HG03521 (cell line): ENCODE results near the gene HMCN2.

ENCODE experiments used
- ATAC-seq: cut with Tn5 transposase; IDR thresholded peaks from one replicate; pipeline ENCODE4 v1.9.1; 2021; ENCODE audit warnings: mild to moderate bottlenecking, moderate library complexity; ENCODE audit not compliant: unreplicated experiment

The HMCN2 gene

DNA sequence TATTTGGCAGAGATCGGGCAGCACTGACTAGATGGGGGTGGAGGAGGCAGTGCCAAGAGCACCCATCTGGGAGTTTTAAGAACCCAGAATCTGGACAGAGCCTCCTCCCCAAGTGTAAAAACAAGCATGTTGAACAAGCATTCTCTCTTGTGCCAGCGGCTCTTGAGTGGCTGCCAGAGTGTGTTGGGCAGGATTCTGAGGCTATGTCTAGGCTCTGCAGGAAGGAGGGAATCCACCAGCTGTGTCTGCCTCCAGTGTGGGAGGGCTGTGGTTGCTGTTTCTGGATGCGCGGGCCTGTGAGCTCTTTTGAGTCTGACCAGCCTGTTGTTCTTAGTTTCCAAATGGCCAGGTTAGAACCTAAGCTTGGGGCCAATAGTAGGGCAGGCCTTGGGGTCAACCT is 39.8 kb downstream of the HMCN2 start:
- no peak for ATAC-seq

DNA sequence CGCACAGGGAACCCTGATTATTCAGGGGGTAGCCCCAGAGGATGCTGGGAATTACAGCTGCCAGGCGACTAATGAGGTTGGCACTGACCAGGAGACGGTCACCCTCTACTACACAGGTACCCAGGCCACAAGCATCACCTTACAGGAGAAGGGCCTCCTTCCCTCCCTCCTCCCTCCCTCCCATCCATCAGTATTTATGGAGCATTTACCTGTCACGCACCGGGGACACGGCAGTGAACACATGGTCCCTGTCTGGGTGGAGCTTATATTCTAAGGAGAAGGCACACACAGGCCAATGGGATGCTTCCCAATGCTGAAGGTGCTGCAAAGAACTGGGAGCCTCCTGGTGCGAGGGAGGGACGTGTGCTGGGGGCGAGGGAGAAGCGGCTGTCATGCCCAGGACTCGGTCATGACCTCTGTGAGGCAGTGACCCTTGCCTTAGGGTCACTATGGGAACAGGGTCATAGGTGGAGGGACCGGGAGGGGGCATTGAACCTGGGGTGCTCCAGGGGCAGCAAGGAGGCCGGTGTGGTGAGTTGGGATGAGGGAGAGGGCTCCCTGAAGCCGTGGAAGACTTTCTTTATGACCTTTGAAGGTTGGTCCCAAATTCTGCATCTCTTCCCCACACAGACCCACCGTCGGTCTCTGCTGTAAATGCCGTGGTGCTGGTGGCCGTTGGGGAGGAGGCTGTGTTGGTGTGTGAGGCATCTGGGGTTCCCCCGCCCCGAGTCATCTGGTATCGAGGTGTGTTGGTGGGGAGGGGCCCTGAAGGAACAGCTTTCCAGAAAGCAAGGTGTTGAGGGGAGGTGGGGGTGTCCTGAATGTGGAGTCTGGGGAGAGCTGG is 41.5 kb downstream of the HMCN2 start:
- ATAC-seq: no peak

DNA sequence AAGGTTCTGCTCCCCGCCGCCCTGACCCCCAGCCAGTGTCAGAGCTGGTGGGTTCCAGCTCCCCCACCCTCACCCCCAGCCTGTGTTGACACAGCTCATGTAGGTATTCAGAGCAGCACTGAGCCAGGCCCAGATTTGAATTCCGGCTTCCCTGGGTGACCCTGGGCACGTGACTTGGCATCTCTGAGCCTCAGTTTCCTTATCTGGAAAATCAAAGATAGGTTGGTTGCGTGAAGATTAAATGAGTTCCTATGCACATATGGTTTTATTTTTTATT is 42.0 kb downstream of the HMCN2 start:
- no peak for ATAC-seq

DNA sequence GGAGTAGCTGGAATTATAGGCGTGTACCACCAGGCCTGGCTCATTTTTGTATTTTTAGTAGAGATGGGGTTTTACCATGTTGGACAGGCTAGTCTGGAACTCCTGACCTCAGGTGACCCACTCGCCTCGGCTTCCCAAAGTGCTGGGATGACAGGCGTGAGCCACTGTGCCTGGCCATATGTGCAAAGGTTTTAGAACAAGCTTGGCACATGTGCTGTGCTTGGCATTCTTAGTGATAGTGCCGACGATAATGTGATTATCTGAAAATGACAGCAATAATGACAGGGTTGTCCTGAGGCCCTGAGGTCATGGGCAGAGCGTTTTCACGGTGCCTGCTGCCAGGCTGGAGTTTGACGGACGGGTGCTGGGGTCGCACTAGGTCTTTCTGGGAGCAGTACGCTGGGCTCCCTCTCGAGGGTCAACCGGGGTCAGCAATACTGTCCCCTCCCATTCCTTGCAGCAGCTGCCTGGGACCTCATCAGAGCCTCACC is 42.6 kb downstream of the HMCN2 start:
- no peak for ATAC-seq

DNA sequence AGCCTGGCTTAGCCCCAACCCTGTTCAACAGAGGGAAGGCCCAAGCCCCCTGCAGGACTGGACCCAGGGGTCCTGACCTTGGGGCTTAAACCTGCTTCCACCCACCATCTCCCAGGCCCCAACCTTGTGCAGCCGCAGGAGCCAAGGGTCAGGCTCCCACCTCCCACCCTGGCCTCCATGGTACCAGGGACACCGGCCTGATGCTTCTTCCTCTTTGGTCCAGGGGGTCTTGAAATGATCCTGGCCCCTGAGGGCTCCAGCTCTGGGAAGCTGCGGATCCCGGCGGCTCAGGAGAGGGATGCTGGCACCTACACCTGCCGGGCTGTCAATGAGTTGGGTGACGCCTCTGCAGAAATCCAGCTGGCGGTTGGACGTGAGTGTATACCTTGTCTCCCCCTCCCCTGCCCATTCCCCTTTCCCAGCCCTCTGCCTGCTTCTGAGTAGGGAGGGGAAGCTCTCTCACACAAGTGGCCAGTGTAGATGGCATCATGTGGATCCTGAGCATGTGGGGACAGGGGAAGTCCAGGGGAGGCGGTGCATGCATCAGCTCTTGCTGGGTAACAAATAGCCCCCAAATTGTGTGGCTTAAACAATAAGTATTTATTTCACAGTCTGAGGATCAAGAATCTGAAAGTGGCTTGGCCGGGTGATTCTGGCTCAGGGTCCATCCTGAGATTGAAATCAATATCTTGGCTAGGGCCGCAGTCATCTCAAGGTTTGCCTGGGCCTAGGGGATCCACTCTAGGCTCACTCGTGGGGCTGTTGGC is 44.3 kb downstream of the HMCN2 start:
- no peak for ATAC-seq

DNA sequence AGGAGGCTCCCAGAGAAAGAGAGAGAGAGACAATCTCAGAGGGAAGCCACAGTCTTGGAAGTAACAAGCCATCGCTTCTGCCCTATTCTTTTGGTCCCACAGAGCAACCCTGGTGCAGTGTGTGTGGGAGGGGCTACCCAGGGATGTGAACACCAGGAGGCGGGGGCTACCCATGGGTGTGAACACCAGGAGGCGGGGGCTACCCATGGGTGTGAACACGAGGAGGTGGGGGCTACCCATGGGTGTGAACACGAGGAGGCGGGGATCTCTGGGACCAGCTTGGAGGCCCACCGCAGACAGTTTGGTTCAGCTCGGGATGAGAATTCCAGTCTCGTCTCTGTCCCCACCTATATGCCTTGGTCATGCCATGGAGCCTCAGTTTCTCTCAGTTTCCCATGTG is 44.9 kb downstream of the HMCN2 start:
- no peak for ATAC-seq

DNA sequence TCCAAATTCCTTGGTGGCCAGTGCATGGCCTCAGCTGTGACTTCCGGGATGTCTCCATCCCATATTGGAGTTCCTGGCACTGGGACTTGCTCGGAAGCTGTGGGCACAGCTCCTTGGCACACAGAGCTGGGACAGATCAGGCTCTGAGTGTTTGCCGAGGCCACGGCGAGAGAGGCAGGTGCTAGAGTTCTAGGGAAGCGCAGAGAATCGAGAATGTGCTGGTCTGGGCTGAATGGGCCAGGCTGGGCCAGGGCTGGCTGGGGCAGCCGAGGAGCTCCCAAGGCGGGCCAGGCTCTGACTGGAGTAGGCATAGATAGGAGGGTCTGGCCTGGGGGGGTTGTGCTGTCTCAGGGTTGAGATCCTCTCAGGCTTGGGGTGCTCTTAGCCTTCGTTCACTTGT is 45.4 kb downstream of the HMCN2 start:
- no peak for ATAC-seq

DNA sequence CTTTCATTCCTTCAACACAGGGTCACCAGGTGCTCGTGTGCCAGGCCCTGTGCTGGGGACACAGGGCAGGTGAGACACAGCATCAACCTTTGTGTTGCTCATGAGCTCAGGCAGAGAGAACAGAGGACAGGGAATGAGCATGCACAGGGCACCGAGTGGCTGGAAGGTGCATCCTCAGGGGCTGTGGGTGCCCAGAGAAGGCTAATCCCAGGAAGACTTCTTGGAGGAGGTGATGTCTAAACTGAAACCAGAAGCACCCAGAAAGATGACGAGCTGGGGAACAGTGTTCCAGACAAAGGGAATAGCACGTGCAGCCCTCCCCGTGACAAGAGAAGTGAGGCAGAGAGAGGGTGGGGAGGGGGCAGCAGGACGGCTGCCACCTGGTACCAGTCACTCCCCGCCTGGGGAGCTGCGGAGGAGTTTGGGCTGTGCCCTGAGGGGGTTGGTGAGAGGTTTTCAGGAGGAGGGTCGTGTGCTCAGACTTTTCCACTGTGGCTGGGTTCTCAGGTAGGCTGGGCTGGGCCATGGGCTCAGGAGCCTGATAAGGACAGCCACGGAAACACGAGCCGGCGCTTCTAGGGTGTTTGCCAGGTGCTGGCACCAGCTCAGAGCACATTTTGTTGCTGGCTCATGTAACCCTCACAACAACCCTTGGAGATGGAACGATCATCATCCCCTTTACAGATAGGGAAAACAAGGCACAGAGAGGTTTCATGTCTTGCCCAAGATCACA is 46.0 kb downstream of the HMCN2 start:
- no peak for ATAC-seq

DNA sequence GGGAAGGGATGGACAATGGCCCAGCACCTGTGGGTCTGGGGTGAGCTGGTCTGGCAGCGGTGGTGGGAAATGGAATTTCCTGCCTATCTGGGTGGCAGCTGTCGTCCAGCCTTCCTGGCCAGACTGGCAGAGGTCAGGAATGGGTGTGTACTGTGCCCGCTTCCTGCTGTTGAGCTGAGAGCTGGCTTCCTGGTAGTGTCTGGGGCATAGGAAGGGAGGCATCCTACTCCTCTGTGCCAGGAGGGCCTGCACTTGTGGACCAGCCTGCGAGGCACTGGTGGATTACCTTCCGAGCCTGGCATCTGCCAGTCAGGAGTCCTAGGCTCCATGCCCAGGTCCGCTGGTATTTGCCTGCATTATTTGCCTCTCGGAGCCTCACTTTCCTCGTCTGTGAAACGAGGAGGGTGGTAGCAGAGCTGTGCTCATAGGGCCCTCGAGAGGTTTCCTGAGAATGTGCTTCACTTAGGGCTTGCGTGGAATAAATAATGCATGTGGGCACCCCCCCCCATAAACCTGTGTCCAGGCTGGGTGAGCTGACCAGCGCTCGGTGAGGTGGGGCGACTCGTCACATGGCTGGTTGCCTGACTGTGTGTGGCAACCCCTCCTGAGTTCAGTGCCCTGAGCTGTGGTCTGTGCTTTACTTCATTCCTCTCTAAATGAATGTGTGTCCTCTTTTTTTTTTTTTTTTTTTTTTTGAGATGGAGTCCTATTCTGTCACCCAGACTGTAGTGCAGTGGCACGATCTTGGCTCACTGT is 47.7 kb downstream of the HMCN2 start:
- no peak for ATAC-seq

DNA sequence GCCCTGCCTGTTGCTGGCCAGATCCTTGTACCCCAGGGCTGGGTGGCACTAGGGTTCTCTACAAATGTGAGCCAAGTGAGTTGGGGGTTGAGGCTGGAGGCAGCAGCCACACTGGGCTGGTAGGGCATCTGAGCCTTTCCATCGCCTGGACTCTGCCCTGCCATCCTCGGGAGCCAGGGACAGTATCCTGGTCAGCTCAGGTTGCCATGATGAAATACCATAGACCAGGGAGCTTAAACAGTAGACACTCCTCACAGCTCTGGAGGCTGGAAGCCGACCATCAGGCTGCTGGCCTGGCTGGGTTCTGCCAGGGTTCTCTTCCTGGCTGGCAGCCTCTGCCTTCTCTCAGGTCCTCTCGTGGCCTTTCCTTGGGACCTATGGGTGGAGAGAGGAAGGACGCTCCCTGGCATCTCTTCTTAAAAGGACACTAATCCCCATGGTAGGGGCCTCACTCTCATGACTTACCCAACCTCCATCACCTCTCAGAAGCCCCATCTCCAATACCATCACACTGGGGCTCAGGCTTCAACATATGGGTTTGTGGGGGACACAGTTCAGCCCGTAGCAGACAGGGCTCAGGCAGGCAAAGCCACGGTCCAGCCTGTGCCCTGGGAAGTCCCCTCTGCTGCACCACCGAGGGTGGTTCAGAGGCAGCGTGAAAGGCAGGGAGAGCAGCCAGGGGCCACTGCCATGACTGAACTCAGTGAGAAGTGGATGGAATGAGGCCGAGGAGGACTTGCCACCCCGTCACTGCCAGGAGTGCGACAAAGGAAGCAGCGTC is 50.1 kb downstream of the HMCN2 start:
- ATAC-seq: no peak

DNA sequence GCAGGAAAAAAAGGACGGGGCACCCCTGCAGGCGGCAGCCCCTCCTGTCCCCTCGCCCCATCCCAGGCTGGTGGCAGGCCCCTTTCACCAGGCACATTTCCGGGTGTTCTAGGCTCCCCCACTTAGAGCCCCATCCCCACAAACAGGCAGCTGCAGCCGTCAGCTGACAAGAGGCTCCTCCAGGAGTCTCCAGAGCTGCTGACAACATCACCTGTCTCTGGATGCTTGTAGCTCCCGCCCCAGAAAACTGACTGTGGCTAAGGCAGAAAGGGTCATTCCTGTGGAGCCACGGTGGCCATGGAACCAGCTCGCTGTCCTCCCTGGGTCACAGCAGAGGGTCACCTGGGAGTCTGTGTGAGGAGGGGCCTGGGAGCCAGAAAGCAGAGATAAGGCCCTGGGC is 50.9 kb downstream of the HMCN2 start:
- no peak for ATAC-seq

DNA sequence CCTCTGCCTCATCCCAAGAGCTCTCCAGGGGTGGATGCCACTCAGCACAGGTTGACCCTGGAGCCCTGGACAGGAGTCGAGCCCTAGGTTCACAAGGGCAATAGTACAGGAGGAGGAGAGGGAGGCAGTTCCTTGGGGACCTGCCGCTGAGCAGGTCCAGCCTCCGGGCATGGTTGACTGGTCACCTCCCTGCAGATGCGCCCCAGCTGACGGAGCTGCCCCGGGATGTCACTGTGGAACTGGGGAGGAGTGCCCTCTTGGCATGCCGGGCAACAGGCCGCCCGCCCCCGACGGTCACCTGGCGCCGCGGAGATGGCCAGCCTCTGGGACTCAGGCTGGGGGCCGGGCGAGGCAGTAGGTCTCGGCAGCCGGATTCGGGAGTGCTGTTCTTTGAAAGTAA is 53.7 kb downstream of the HMCN2 start:
- ATAC-seq: no peak

DNA sequence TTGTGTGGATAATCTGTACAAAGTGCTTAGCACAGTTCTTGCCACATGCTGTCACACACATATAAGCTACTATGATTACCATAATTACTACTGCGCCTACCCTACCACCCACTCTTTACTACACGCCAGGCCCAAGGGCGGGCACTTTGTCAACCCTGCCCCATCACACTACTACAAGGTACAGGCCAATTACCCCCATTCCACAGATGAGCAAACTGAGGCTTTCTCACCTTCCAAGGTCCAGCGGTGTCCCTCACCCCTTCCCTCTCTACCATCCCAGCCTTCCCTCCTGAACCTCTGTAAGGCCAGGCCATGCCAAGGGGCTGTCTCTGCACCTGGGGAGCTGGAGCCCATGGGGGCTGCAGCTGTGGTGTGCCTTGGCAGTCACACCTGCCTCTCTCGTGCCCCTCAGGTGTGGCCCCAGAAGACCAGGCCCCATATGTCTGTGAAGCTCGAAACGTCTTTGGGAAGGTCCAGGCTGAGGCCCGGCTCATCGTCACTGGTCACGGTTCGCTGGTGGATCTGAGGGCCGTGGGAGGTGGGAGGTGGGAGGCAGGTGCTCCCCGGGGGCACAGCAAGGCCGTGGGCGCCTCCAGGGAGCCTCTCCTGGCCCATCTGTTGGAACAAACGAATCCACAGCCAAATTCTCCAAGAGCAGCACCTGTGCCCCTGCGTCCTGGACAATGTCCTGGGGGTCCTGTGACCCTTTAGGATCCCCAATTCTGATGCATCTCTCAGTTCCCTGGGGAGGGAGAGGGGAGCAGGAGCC is 54.6 kb downstream of the HMCN2 start:
- no peak for ATAC-seq

DNA sequence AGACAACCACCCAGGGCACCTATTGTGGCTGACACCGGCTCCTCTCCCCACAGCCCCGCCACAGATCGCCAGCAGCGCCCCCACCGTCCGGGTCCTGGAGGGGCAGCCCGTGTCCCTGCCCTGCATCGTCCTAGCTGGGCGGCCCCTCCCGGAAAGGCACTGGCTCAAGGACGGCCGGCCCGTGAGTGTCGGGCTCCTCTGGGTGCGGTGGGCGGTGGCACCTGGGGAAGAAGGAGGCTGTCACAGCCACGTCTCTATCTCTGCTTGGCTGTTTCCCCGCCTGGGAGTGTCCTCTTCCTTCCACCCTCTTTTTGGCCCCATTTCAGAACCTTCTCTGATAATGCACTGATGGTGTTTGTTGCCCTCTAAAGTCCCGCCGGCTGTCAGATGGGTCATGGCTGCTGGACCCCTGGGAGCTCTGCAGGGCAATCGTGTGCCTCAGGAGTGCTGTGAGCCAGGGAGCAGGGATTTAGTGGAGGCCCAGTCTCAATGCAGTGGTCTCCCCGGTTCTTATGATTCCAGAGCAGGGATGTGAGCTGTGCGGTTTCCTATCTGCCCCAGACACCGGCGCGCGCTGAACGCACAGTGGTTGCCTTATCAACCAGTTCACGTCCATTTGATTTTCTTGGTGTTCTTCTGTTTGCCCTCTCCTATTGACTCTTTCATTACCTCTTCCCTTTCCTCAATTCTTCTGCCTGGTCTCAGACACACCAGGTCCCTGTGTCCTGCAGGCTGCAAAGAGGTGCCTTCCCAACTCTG is 55.3 kb downstream of the HMCN2 start:
- ATAC-seq: no peak

DNA sequence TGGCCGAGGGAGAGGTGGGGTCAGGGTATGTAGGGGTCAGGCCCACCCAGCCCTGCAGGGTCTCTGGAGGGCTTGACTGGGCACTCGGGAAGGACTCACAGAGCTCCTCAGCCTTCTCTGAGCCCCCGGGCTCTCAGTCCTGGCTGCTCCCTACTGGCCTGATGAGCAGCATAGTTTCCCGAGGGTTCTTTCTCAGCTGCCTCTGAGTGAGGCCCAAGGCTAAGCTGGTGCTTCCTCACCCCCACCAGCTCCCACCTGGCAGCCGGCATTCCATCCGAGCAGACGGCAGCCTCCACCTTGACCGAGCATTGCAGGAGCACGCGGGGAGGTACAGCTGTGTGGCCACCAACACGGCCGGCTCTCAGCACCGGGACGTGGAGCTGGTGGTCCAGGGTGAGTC is 56.0 kb downstream of the HMCN2 start:
- ATAC-seq: no peak

DNA sequence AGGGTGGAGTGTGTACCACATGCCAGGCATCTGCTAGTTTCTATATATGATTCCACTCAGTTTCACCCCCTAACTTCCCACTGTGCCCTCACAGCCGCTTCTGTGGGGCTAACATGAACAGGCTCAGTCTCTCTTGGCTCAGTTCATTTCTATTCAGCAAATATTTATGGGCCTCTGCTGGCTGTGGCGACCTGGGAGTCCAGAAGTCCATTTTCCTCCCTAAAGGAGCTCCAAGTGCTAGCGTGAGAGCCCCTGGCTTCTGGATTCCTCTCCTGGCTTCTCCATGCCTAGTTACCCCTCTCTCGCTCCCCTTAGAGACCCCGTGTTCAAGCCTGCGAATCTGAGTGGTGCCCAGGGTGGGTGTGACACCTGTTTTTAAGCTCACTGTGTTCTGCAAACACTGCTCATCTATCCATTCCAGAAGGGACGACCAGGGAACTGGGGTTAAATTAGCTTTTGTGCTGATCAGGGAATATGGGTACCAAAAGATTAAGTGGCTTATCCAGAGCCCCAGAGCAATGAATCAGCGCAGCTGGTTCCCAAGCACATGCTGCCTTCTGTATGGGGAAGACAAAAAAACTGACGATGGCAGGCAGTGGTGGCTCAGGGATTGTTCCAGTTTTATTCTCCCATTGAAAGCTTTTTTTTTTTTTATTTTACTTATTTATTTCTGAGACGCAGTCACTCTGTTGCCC is 57.6 kb downstream of the HMCN2 start:
- no peak for ATAC-seq

DNA sequence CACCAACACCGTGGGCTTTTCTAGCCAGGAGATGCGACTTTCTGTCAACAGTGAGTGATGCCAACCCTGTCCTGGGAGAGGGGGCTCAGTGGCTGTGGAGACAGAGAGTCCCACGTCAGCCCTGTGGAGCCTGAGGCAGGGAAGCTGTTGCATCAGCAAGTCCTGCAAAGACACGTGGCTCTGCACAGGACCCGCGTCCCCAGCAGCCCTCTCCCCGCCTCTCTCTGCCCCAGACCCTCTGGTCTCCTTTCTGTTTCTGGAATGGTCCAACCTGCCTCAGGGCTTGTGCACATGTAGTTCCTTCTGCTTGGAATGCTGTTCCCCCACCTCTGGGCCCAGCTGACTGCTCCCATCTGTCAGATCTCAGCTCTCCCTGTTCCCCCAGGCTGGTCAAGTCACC is 60.4 kb downstream of the HMCN2 start:
- ATAC-seq: no peak

DNA sequence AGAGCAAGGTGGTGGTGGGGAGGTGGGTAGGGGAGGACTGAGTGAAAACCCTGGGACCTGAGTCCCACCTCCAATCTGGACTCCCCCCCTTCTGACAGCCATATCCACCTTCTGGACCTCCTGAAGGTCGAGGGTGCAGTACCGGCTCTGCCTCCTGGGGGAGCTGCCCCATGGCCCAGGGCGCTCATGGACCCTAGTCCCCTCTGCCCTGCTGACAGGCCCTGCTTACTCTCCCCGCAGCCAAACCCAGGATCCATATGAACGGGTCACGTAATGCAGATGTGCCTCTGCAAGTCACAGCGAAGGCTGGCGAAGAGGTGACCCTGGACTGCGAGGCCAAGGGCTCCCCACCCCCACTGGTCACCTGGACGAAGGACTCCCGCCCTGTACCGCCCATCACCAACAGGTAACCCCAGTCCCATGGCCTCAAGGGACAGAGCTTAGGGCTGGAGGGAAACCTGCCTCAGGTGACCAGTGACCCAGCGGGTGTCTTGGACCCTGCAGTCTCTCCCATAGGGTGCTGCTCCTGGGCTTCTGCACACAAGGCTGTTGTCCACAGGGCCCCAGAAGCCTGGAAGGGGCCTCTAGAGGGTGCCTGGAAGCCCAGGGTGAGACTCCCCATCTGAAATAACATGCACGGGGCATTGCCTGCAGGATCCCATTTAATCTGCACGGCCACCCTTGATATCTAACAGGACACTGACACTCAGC is 61.7 kb downstream of the HMCN2 start:
- ATAC-seq: no peak
